Neural cell (in vitro differentiated cells): ENCODE results near the gene ENO2. TPM values are rescaled to one million over a fixed set of nuclear protein-coding genes. Genes with fewer than 3 reads are reported as not detected.

ENCODE experiments used
- H2AFZ ChIP-seq: fragments of 200-600, 300-800 bp; sonication (generic), shearing (Covaris generic); 2 replicates; pipeline ENCODE4 v1.6.0; 2014; ENCODE audit warnings: low read depth, mild to moderate bottlenecking, antibody characterized with exemption, low read length, moderate library complexity
- H3F3A ChIP-seq: fragments of 200-600 bp; shearing (Covaris generic); 2 replicates; pipeline ENCODE4 v1.6.1; 2016; ENCODE audit warnings: mild to moderate bottlenecking, moderate library complexity, mixed read lengths, antibody characterized with exemption, low read length; ENCODE audit not compliant: insufficient read depth, poor library complexity, severe bottlenecking
- H3K27ac ChIP-seq: fragments of 200-600, 300-800 bp; sonication (generic), shearing (Covaris generic); 2 replicates; pipeline ENCODE4 v1.5.1; 2014; ENCODE audit warnings: mild to moderate bottlenecking, low read length, moderate library complexity
- H3K27me3 ChIP-seq: fragments of 300-800, 200-600 bp; sonication (generic), shearing (Covaris generic); 2 replicates; pipeline ENCODE4 v1.6.0; 2014; ENCODE audit warnings: mild to moderate bottlenecking, low read depth, low read length, moderate library complexity; ENCODE audit not compliant: insufficient read depth
- H3K36me3 ChIP-seq: fragments of 300-800, 200-600 bp; sonication (generic), shearing (Covaris generic); 2 replicates; pipeline ENCODE4 v1.5.1; 2014; ENCODE audit warnings: mild to moderate bottlenecking, antibody characterized with exemption, low read length, moderate library complexity; ENCODE audit not compliant: insufficient read depth
- H3K4me2 ChIP-seq: fragments of 300-800, 200-600 bp; sonication (generic), shearing (Covaris generic); 2 replicates; pipeline ENCODE4 v1.6.0; 2014; ENCODE audit warnings: mild to moderate bottlenecking, low read length
- H3K4me3 ChIP-seq: fragments of 300-800, 200-600 bp; sonication (generic), shearing (Covaris generic); 2 replicates; pipeline ENCODE4 v1.5.1; 2014; ENCODE audit warnings: mild to moderate bottlenecking, low read length, moderate library complexity
- H3K79me2 ChIP-seq: fragments of 200-600 bp; shearing (Covaris generic); replicated peaks from 2 replicates; pipeline ENCODE4 v1.6.0; 2014; ENCODE audit warnings: mild to moderate bottlenecking, low read length, moderate library complexity; ENCODE audit not compliant: insufficient read depth
- H3K9ac ChIP-seq: fragments of 300-800, 200-600 bp; sonication (generic), shearing (Covaris generic); 2 replicates; pipeline ENCODE4 v1.6.1; 2016; ENCODE audit warnings: mild to moderate bottlenecking, low read length, mixed read lengths
- H3K9me2 ChIP-seq: fragments of 200-600 bp; shearing (Covaris generic); 2 replicates; pipeline ENCODE4 v1.6.1; 2016; ENCODE audit warnings: mild to moderate bottlenecking, low read length, mixed read lengths; ENCODE audit not compliant: insufficient read depth
- H3K9me3 ChIP-seq: fragments of 200-600, 300-800 bp; sonication (generic), shearing (Covaris generic); 2 replicates; pipeline ENCODE4 v1.6.1; 2016; ENCODE audit warnings: mild to moderate bottlenecking, mixed run types, low read length, moderate library complexity, mixed read lengths
- H4K20me1 ChIP-seq: fragments of 200-600 bp; shearing (Covaris generic); 2 replicates; pipeline ENCODE4 v1.6.1; 2016; ENCODE audit warnings: mild to moderate bottlenecking, mixed run types; ENCODE audit not compliant: insufficient read depth
- EP300 ChIP-seq: fragments of 450-650 bp; conservative IDR thresholded peaks from 2 replicates; pipeline ENCODE4 v1.6.1; 2014; ENCODE audit warnings: antibody characterized with exemption, mild to moderate bottlenecking, moderate library complexity; ENCODE audit not compliant: poor library complexity, severe bottlenecking
- EZH2 ChIP-seq: fragments of 200-600, 300-800 bp; shearing (Covaris generic), sonication (generic); IDR thresholded peaks from 2 replicates; pipeline ENCODE4 v1.6.1; 2014; ENCODE audit warnings: antibody characterized with exemption, low read length, borderline replicate concordance, mild to moderate bottlenecking; ENCODE audit not compliant: insufficient read depth, poor library complexity, severe bottlenecking
- MXI1 ChIP-seq: fragments of 450-650 bp; conservative IDR thresholded peaks from 2 replicates; pipeline ENCODE4 v1.6.1; 2014; ENCODE audit warnings: antibody characterized with exemption, mild to moderate bottlenecking; ENCODE audit not compliant: poor library complexity, severe bottlenecking
- POLR2AphosphoS5 ChIP-seq: IDR thresholded peaks from 2 replicates; pipeline ENCODE4 v1.6.1; 2012
- RAD21 ChIP-seq: fragments of 450-650 bp; conservative IDR thresholded peaks from 2 replicates; pipeline ENCODE4 v1.6.1; 2014; ENCODE audit warnings: antibody characterized with exemption, mild to moderate bottlenecking, moderate library complexity
- REST ChIP-seq: IDR thresholded peaks from 2 replicates; pipeline ENCODE4 v1.6.1; 2012; ENCODE audit warnings: borderline replicate concordance
- SMC3 ChIP-seq: fragments of 450-650 bp; conservative IDR thresholded peaks from 2 replicates; pipeline ENCODE4 v1.6.1; 2014; ENCODE audit warnings: antibody characterized with exemption, mild to moderate bottlenecking, moderate library complexity; ENCODE audit not compliant: poor library complexity
- TAF1 ChIP-seq: IDR thresholded peaks from 2 replicates; pipeline ENCODE4 v1.6.1; 2012; ENCODE audit warnings: low read depth
- polyA plus RNA-seq: library from polyadenylated mRNA; depleted of rRNA; stranded (reverse); fragments of >200 nt; gene quantifications from 2 replicates; pipeline ENCODE4 v1.2.3, GENCODE V29; 2014
- TF ChIP-seq, protein P1 (sequence below): fragments of 450-650 bp; IDR thresholded peaks from 2 replicates; pipeline ENCODE4 v1.5.1; 2014; ENCODE audit warnings: antibody characterized with exemption, mild to moderate bottlenecking, moderate library complexity; ENCODE audit not compliant: poor library complexity, severe bottlenecking

The ENO2 gene
- polyA plus RNA-seq, 1 donor from 2014 or later: 193 TPM

GRCh38 chr12:6915789-6916285 is 1.5 kb downstream of the ENO2 start:
- Histone ChIP-seq H3K9ac (peak overlapping the region; percentile 96), H3K27ac (no peak overlapping the region), H3F3A (no peaks in the 10 kb centered on the region), H3K9me3 (no peaks in the 10 kb centered on the region), H3K4me2 (peak overlapping the region; percentile 88), H3K36me3 (no peaks in the 10 kb centered on the region), H2AFZ (no peak overlapping the region), H3K79me2 (peaks cover 16% of the 10 kb centered on the region), H3K4me3 (peak overlapping the region; percentile 97), H3K27me3 (no peaks in the 10 kb centered on the region), H4K20me1 (no peaks in the 10 kb centered on the region), H3K9me2 (no peaks in the 10 kb centered on the region)
- TF ChIP-seq EP300 (no peak), MXI1 (no peak), REST (no peak), POLR2AphosphoS5 (no peak), EZH2 (no peak), RAD21 (no peak), TAF1 (no peak)
- TF ChIP-seq, protein P1, sequence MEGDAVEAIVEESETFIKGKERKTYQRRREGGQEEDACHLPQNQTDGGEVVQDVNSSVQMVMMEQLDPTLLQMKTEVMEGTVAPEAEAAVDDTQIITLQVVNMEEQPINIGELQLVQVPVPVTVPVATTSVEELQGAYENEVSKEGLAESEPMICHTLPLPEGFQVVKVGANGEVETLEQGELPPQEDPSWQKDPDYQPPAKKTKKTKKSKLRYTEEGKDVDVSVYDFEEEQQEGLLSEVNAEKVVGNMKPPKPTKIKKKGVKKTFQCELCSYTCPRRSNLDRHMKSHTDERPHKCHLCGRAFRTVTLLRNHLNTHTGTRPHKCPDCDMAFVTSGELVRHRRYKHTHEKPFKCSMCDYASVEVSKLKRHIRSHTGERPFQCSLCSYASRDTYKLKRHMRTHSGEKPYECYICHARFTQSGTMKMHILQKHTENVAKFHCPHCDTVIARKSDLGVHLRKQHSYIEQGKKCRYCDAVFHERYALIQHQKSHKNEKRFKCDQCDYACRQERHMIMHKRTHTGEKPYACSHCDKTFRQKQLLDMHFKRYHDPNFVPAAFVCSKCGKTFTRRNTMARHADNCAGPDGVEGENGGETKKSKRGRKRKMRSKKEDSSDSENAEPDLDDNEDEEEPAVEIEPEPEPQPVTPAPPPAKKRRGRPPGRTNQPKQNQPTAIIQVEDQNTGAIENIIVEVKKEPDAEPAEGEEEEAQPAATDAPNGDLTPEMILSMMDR: no peak

GRCh38 chr12:6916426-6917200 is 2.2 kb downstream of the ENO2 start:
- H3K79me2 ChIP-seq: peaks cover 16% of the 10 kb centered on the region
- TF ChIP-seq TAF1 (no peak), EP300 (no peak), MXI1 (no peak), EZH2 (no peak), SMC3 (no peak), REST (no peak), RAD21 (no peak), POLR2AphosphoS5 (no peak)
- TF ChIP-seq, protein P1: no peak
- H3K9me2 ChIP-seq: no peaks in the 10 kb centered on the region
- H3K4me2 ChIP-seq: no peak overlapping the region
- H3K4me3 ChIP-seq: peak overlapping the region; percentile 97
- H3K27ac ChIP-seq: no peak overlapping the region
- no peak overlapping the region for H2AFZ ChIP-seq
- H3K9ac ChIP-seq: no peak overlapping the region
- no peaks in the 10 kb centered on the region for H3K27me3 ChIP-seq
- no peaks in the 10 kb centered on the region for H3F3A ChIP-seq
- no peaks in the 10 kb centered on the region for H3K9me3 ChIP-seq
- H3K36me3 ChIP-seq: no peaks in the 10 kb centered on the region
- H4K20me1 ChIP-seq: no peaks in the 10 kb centered on the region
